Measurements from ENCODE around the gene GTF2IRD1. TPM values are rescaled to one million over a fixed set of nuclear protein-coding genes. Genes with fewer than 3 reads are reported as not detected.

Gene GTF2IRD1
- total and polyA plus RNA-seq, 3 donors from 2014 or later = 15.1 to 24.7 (median 22.4) TPM

GRCh38 chr7:74503061-74503460 lies 49.4 kb downstream of the GTF2IRD1 start:
- no peak for TF ChIP-seq POLR2A (IDR thresholded peaks at IDR 0.05)
- TF ChIP-seq CTCF (IDR thresholded peaks at IDR 0.05) = no peak
- no peak for DNase-seq
- WGBS, 2 donors = 87 to 93% methylated on average over 8 of the region's 8 CpGs
- Histone ChIP-seq H3K4me3 (no peak overlapping the region), H3K27me3 (no peaks in the 10 kb centered on the region), H3K9me3 (no peaks in the 10 kb centered on the region), H3K36me3 (ENCODE audit: low read depth, missing control alignments) (no peaks in the 10 kb centered on the region), H3K27ac (no peak overlapping the region), H3K4me1 (no peaks in the 10 kb centered on the region)
- intact Hi-C loops (cut with DNase I; ENCODE audit: low total_unique reads) = no loop called here

DNA sequence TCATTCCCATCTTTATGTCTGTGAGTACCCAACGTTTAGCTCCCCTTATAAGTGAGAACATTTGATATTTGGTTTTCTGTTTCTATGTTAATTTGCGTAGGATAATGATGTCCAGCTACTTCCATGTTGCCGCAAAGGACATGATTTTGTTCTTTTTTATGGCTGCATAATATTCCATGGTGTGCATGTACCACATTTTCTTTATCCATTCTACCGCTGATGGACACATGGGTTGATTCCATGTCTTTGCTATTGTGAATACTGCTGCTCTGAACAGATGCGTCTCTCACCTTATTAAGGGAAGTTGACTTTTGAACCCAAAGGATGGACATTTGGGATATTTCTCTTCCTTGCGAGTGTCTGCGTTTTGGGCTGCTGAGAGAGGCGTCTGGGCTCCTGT lies 50.2 kb downstream of the GTF2IRD1 start:
- no peaks in the 10 kb centered on the region for H3K9me3 ChIP-seq
- WGBS, 2 donors = 95 to 98% methylated on average over 8 of the region's 8 CpGs
- TF ChIP-seq POLR2A (IDR thresholded peaks at IDR 0.05) (no peak), CTCF (IDR thresholded peaks at IDR 0.05) (no peak)
- intact Hi-C loops (cut with DNase I; ENCODE audit: low total_unique reads) = no loop called here
- no peak overlapping the region for H3K27ac ChIP-seq
- DNase-seq = no peak
- H3K36me3 ChIP-seq (ENCODE audit: low read depth, missing control alignments) = no peaks in the 10 kb centered on the region
- H3K27me3 ChIP-seq = no peaks in the 10 kb centered on the region
- no peaks in the 10 kb centered on the region for H3K4me1 ChIP-seq
- H3K4me3 ChIP-seq = no peak overlapping the region

GRCh38 chr7:74505471-74506324 lies 52.0 kb downstream of the GTF2IRD1 start:
- Histone ChIP-seq H3K27ac (no peak overlapping the region), H3K4me3 (no peak overlapping the region), H3K27me3 (no peaks in the 10 kb centered on the region), H3K9me3 (no peaks in the 10 kb centered on the region), H3K36me3 (ENCODE audit: low read depth, missing control alignments) (no peaks in the 10 kb centered on the region), H3K4me1 (no peaks in the 10 kb centered on the region)
- WGBS, 2 donors = 86 to 87% methylated on average over 15 to 20 of the region's 20 CpGs
- DNase-seq = no peak
- TF ChIP-seq CTCF (IDR thresholded peaks at IDR 0.05) (no peak), POLR2A (IDR thresholded peaks at IDR 0.05) (no peak)
- intact Hi-C loops (cut with DNase I; ENCODE audit: low total_unique reads) = no loop called here

DNA sequence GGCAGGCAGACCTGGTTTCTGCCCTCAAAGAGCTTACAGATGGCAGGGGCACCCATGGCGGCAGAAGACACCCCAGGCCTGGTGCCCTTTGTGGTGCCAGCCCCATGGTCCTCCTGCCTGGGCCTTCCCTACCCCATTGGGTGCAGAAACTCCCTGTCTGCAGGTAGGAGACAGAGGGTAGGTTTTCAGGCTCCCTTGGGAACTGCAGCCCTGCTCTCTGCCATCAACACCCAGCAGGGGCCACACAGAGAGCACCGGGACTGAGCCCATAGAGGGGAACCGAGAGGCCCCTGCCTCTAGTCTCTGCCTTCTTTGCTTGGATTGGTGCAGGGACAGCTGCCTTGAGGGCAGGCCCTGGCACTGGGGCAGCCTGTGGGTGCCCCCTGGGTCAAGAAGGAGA lies 52.6 kb downstream of the GTF2IRD1 start:
- no peak for TF ChIP-seq CTCF (IDR thresholded peaks at IDR 0.05)
- no peak for TF ChIP-seq POLR2A (IDR thresholded peaks at IDR 0.05)
- DNase-seq = no peak
- no peaks in the 10 kb centered on the region for H3K4me1 ChIP-seq
- H3K27me3 ChIP-seq = no peaks in the 10 kb centered on the region
- intact Hi-C loops (cut with DNase I; ENCODE audit: low total_unique reads) = no loop called here
- no peaks in the 10 kb centered on the region for H3K9me3 ChIP-seq
- no peak overlapping the region for H3K4me3 ChIP-seq
- H3K27ac ChIP-seq = no peak overlapping the region
- WGBS, 2 donors = 94 to 100% methylated on average over 1 to 3 of the region's 3 CpGs
- H3K36me3 ChIP-seq (ENCODE audit: low read depth, missing control alignments) = no peaks in the 10 kb centered on the region

Measured in testis (tissue), 3 donors.